DND-41 (cell line): ENCODE measurements around the gene UBP1.

Source experiments
- EZH2 ChIP-seq: IDR thresholded peaks from 3 replicates; pipeline ENCODE4 v1.6.1; 2012; ENCODE audit warnings: borderline replicate concordance, low read depth, mild to moderate bottlenecking, moderate library complexity, low read length, inconsistent platforms; ENCODE audit not compliant: severe bottlenecking
- TF ChIP-seq, protein P1 (sequence below): IDR thresholded peaks from 2 replicates; pipeline ENCODE4 v1.5.1; 2012; ENCODE audit warnings: borderline replicate concordance, low read length, moderate library complexity, mild to moderate bottlenecking; ENCODE audit not compliant: poor library complexity, severe bottlenecking; ENCODE audit errors: extremely low read depth

DNA sequence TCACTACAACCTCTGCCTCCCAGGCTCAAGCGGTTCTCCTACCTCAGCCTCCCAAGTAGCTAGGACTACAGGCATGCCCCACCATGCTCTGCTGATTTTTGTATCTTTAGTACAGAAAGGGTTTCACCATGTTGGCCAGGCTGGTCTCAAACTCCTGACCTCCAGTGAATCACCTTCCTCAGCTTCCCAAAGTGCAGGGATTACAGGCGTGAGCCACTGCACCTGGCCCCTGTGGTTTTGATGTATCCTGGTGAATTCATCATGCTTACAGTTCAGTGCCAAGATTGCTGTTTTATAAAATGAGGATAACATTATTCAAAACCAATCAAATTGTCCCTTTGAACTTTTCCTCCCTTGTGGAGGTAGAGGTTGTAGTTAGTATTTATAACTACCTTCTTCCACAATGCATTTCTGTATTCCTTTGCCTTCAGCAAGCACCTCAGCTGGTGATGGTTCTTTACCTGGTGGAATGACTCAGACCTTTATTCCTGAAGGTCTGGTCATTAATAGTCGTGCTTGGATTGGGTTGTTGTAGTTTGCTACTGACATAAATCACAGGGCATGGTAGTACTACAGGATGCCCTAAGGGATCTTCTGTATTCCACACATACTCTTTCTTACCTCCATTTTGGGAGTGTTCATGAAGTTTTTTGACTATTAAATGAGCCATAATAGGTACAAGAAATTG, 76.9 kb downstream of the UBP1 start:
- TF ChIP-seq, protein P1, sequence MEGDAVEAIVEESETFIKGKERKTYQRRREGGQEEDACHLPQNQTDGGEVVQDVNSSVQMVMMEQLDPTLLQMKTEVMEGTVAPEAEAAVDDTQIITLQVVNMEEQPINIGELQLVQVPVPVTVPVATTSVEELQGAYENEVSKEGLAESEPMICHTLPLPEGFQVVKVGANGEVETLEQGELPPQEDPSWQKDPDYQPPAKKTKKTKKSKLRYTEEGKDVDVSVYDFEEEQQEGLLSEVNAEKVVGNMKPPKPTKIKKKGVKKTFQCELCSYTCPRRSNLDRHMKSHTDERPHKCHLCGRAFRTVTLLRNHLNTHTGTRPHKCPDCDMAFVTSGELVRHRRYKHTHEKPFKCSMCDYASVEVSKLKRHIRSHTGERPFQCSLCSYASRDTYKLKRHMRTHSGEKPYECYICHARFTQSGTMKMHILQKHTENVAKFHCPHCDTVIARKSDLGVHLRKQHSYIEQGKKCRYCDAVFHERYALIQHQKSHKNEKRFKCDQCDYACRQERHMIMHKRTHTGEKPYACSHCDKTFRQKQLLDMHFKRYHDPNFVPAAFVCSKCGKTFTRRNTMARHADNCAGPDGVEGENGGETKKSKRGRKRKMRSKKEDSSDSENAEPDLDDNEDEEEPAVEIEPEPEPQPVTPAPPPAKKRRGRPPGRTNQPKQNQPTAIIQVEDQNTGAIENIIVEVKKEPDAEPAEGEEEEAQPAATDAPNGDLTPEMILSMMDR, result no peak
- no peak for TF ChIP-seq EZH2
